Measurements from ENCODE around the gene PTCD3. TPM values are rescaled to one million over a fixed set of nuclear protein-coding genes. Genes with fewer than 3 reads are reported as not detected.

PTCD3 gene
- total RNA-seq, 1 experiment from 2014 or later = 93.9 TPM

DNA sequence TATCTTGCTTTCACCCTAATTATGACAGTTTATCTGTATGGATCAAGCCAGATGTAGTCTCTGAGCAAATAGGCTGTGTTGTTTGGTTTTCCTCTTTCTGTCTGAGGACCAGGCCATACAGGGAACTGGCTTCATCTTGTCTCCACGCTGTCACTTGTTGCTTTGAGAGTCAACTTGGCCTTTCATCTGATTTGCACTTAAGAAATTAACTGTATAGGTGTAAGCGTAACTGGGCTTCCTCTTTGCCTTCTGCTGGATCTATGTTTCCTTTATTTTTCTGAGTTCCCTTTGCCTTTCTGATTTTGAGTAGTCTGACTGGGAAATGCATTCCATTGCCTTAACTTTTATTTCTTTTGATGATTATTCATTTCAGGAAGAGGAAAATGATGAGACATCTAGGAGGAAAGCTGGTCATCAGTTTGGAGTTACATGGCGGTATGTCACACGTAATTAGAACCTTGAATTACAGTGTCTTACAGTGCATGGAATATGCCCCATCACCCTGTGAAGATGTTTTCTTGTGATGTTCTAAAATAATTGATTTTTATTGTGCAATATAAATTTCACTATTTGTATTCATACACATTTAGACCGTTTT lies 17.4 kb downstream of the PTCD3 start:
- intact Hi-C loops (cut with micrococcal nuclease; ENCODE audit: unreplicated experiment) = no loop called here

DNA sequence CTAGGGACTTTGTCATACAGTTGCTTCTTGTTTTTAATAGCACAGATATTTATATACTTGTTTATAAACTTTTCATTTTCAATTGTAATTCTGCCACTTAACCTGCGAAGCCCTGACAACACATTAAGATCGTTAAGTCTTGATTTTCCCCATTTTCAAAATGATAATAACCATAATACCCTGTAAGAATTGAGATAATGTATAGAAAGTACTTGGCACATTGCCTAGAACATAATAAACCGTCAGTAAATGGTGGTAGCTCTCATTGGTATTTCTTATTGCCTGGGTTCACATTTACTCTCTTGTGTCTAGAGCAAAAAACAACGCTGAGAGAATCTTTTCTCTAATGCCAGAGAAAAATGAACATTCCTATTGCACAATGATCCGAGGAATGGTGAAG lies 18.6 kb downstream of the PTCD3 start:
- Histone ChIP-seq H3K36me3 (ENCODE audit: control insufficient read depth, insufficient read depth, low read length) (peaks cover 54% of the 10 kb centered on the region), H3K4me1 (ENCODE audit: control insufficient read depth, insufficient read depth, low read length) (no peaks in the 10 kb centered on the region), H3K4me3 (ENCODE audit: low read depth in 2 of 2, low read length in 2 of 2) (no peak overlapping the region), H3K9me3 (ENCODE audit: control insufficient read depth, insufficient read depth, low read depth, low read length) (no peaks in the 10 kb centered on the region), H3K27me3 (ENCODE audit: control insufficient read depth, insufficient read depth, low read length) (no peaks in the 10 kb centered on the region), H3K27ac (ENCODE audit: low read length) (no peak overlapping the region)
- no TSS peak for BruUV-seq (replicated peaks)
- ChIA-PET POLR2A (no interaction called here), CTCF (interaction anchor here (1.1 kb wide), 1 partner anchor 19 kb away, joined by 3 read pairs; the partner anchor contains the start of genes POLR1A and PTCD3)
- ATAC-seq = no peak
- in situ Hi-C loops (cut with HindIII; ENCODE audit: low pct_unique_long_range_greater_than_20kb, low sequenced_read_pairs) (no loop called here), intact Hi-C loops (cut with micrococcal nuclease; ENCODE audit: unreplicated experiment) (no loop called here)
- TF ChIP-seq, protein P1, sequence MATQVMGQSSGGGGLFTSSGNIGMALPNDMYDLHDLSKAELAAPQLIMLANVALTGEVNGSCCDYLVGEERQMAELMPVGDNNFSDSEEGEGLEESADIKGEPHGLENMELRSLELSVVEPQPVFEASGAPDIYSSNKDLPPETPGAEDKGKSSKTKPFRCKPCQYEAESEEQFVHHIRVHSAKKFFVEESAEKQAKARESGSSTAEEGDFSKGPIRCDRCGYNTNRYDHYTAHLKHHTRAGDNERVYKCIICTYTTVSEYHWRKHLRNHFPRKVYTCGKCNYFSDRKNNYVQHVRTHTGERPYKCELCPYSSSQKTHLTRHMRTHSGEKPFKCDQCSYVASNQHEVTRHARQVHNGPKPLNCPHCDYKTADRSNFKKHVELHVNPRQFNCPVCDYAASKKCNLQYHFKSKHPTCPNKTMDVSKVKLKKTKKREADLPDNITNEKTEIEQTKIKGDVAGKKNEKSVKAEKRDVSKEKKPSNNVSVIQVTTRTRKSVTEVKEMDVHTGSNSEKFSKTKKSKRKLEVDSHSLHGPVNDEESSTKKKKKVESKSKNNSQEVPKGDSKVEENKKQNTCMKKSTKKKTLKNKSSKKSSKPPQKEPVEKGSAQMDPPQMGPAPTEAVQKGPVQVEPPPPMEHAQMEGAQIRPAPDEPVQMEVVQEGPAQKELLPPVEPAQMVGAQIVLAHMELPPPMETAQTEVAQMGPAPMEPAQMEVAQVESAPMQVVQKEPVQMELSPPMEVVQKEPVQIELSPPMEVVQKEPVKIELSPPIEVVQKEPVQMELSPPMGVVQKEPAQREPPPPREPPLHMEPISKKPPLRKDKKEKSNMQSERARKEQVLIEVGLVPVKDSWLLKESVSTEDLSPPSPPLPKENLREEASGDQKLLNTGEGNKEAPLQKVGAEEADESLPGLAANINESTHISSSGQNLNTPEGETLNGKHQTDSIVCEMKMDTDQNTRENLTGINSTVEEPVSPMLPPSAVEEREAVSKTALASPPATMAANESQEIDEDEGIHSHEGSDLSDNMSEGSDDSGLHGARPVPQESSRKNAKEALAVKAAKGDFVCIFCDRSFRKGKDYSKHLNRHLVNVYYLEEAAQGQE (IDR thresholded peaks at IDR 0.05; ENCODE audit: insufficient read depth in 1 of 2, low read depth in 2 of 2, low read length in 1 of 2) = no peak
- TF ChIP-seq CTCF (IDR thresholded peaks at IDR 0.05) = no peak
- no peak for DNase-seq (ENCODE audit: low read depth, low spot score)

More for the DNA sequence above, 17.4 kb downstream of the PTCD3 start:
- H3K27me3 ChIP-seq (ENCODE audit: control insufficient read depth, insufficient read depth, low read length) = no peaks in the 10 kb centered on the region
- H3K27ac ChIP-seq (ENCODE audit: low read length) = no peak overlapping the region
- BruUV-seq (replicated peaks) = no TSS peak
- ATAC-seq (no peak), DNase-seq (ENCODE audit: low read depth, low spot score) (no peak)
- in situ Hi-C loops (cut with HindIII; ENCODE audit: low pct_unique_long_range_greater_than_20kb, low sequenced_read_pairs) = no loop called here
- H3K36me3 ChIP-seq (ENCODE audit: control insufficient read depth, insufficient read depth, low read length) = peaks cover 57% of the 10 kb centered on the region
- CTCF ChIA-PET = no interaction called here
- POLR2A ChIA-PET = no interaction called here
- H3K4me1 ChIP-seq (ENCODE audit: control insufficient read depth, insufficient read depth, low read length) = no peaks in the 10 kb centered on the region
- TF ChIP-seq POLR2AphosphoS5 (IDR thresholded peaks at IDR 0.05; ENCODE audit: low read depth, low read length) (no peak), CTCF (IDR thresholded peaks at IDR 0.05) (no peak)
- TF ChIP-seq, protein P1 (IDR thresholded peaks at IDR 0.05; ENCODE audit: insufficient read depth in 1 of 2, low read depth in 2 of 2, low read length in 1 of 2) = no peak
- no peaks in the 10 kb centered on the region for H3K9me3 ChIP-seq (ENCODE audit: control insufficient read depth, insufficient read depth, low read depth, low read length)
- no peak overlapping the region for H3K4me3 ChIP-seq (ENCODE audit: low read depth in 2 of 2, low read length in 2 of 2)
